ENCODE data around the gene STC2.

The STC2 gene

DNA sequence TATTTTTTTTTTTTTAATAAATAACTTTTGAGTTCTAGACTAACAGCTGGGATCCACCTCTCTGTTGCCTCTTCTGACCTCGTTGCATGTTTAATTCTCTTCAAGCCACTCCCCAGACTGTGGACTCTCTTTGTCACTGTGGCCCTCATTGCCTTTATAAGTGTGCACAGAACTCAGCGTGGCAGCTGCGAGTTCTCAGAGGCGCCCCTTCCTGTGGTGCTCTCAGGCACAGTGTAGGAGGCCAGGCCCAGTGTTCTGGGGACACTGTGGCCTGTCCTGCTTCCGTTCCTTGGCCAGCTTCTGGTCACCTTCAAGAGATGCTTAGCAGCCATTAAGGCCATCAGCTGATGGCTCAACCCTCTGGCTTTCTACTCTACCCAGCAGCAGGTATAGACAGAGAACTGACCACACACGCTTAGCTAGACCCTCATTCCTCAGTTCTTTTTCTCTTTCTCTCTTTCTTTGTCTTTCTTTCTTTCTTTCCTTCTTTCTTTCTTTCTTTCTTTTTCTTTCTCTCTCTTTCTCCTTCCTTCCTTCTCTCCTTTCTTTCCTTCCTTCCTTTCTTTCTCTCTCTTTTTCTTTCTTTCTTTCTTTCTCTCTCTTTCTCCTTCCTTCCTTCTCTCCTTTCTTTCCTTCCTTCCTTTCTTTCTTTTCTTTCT, 27.7 kb downstream of the STC2 start:
- DNase-seq (ENCODE audit: low read depth): no peak
- H3K4me3 ChIP-seq (ENCODE audit: low read depth, low read length): no peak overlapping the region
- TF ChIP-seq, protein P1, sequence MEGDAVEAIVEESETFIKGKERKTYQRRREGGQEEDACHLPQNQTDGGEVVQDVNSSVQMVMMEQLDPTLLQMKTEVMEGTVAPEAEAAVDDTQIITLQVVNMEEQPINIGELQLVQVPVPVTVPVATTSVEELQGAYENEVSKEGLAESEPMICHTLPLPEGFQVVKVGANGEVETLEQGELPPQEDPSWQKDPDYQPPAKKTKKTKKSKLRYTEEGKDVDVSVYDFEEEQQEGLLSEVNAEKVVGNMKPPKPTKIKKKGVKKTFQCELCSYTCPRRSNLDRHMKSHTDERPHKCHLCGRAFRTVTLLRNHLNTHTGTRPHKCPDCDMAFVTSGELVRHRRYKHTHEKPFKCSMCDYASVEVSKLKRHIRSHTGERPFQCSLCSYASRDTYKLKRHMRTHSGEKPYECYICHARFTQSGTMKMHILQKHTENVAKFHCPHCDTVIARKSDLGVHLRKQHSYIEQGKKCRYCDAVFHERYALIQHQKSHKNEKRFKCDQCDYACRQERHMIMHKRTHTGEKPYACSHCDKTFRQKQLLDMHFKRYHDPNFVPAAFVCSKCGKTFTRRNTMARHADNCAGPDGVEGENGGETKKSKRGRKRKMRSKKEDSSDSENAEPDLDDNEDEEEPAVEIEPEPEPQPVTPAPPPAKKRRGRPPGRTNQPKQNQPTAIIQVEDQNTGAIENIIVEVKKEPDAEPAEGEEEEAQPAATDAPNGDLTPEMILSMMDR (conservative IDR thresholded peaks at IDR 0.05; ENCODE audit: low read depth, low read length): no peak

GRCh38 chr5:173299820-173300219, 28.4 kb downstream of the STC2 start:
- no peak overlapping the region for H3K4me3 ChIP-seq (ENCODE audit: low read depth, low read length)
- TF ChIP-seq, protein P1 (conservative IDR thresholded peaks at IDR 0.05; ENCODE audit: low read depth, low read length): no peak
- DNase-seq (ENCODE audit: low read depth): no peak

- DNase-seq (ENCODE audit: low read depth): no peak
- no peak overlapping the region for H3K4me3 ChIP-seq (ENCODE audit: low read depth, low read length)
- TF ChIP-seq, protein P1 (conservative IDR thresholded peaks at IDR 0.05; ENCODE audit: low read depth, low read length): no peak
These were observed 29.8 kb downstream of the STC2 start for GRCh38 chr5:173298213-173298926.

DNA sequence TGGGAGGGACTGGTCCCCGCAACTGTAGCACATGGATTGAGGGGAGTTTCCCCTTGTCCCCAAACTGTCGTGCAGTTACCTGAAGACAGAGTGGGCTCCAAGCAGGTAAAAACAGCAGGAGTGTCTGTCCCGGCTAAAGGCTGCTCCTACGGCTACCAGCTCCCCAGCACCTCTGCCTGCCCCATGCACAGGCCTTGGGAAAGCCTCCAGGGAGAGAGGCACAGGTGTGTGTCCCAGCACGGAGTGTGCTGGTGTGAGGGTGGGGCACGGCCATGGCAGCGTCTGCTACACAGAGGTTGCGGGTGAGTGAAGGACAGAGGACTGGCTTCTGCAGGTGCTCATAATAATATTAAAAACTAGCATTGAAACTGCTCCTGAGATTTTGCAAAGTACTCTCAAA, 30.4 kb downstream of the STC2 start:
- H3K4me3 ChIP-seq (ENCODE audit: low read depth, low read length): no peak overlapping the region
- DNase-seq (ENCODE audit: low read depth): no peak
- TF ChIP-seq, protein P1 (conservative IDR thresholded peaks at IDR 0.05; ENCODE audit: low read depth, low read length): no peak

DNA sequence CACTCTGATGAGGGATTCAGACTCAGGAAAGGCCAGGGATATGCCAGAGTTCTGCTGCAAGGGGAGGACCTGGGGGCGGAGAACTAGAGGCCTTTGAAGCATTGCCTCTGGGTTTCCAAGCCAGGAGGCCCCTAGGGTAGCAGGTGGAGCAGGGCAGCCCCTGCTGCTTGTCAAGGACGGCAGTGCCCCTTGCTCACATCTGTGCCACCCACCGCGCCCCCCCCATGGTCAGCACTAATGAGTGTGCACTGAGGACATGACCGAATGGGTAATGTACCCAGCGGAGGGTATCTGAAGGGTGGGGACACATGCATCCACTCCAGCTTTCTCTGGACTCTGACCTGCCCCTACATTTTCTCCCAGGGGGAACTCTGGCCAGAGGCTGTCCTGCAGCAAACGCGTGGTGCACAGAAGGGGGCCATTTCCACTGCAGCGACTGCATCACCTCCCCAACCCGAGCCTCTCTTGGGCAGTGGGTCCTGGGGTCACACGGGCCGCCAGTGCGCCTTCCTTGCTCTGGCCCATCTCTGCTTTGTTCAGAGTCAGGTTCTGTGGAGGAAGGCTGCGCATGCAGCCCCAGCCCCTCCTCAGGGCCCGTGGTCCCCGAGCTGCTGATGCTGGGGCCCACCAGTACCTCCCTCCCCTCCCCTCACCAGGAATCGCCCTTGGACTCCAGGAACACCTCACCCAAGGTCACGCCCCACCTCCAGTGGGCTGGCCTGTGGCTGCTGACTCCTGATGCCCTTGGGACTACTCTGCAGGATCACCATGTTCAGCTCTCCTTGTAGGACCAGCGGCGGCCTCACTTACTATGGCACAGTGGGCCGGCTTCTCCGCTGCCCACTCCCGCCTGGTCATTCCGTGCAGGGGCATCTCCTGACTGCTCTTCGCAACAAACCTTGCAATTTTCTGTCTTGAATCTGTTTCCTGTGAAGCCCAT, 31.2 kb downstream of the STC2 start:
- no peak for DNase-seq (ENCODE audit: low read depth)
- TF ChIP-seq, protein P1 (conservative IDR thresholded peaks at IDR 0.05; ENCODE audit: low read depth, low read length): no peak
- H3K4me3 ChIP-seq (ENCODE audit: low read depth, low read length): no peak overlapping the region

- no peak for DNase-seq (ENCODE audit: low read depth)
- TF ChIP-seq, protein P1 (conservative IDR thresholded peaks at IDR 0.05; ENCODE audit: low read depth, low read length): no peak
These were observed 32.4 kb downstream of the STC2 start for GRCh38 chr5:173295796-173296195.

More at GRCh38 chr5:173295796-173296195, 32.4 kb downstream of the STC2 start:
- no peak overlapping the region for H3K4me3 ChIP-seq (ENCODE audit: low read depth, low read length)

Measured in choroid plexus epithelial cell (primary cell).